NK-92 (cell line): ENCODE measurements around the gene TTBK2.
"Not testable (repeated sequence)": the region's sequence is repeated elsewhere in the genome, so short reads cannot be mapped to it uniquely, and the experiment has no call there.

Experiments used
- DNase-seq: peaks from one replicate; lab custom pipeline; 2025; ENCODE audit not compliant: unreplicated experiment; lab: John Stamatoyannopoulos, UW

TTBK2 gene

GRCh38 chr15:42911058-42911592 is 9.5 kb downstream of the TTBK2 start:
- no peak for DNase-seq

GRCh38 chr15:42908538-42908937 is 12.0 kb downstream of the TTBK2 start:
- DNase-seq: no peak

- no peak for DNase-seq
Observed at GRCh38 chr15:42903388-42904324, 16.9 kb downstream of the TTBK2 start.

- not testable (repeated sequence) for DNase-seq
Observed at GRCh38 chr15:42893911-42894310, 26.7 kb downstream of the TTBK2 start.

DNA sequence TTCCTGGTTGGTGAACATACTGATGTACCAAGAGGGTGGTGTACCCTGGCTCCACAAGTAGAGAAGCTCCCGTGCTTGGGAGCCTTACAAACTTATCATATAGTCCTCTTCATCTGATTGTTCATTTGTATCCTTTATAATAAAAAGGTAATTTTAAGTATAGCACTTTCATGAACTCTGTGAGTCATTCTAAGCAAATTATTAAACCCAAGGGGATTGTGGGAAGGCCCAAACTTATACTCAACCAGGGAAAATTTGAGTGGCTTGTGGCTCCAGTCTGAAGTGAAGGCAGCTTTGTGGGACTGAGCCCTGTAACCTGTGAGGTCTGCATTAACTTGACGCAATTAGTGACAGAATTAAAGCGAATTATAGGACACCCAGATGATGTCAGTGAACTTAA is 29.0 kb downstream of the TTBK2 start:
- no peak for DNase-seq

DNA sequence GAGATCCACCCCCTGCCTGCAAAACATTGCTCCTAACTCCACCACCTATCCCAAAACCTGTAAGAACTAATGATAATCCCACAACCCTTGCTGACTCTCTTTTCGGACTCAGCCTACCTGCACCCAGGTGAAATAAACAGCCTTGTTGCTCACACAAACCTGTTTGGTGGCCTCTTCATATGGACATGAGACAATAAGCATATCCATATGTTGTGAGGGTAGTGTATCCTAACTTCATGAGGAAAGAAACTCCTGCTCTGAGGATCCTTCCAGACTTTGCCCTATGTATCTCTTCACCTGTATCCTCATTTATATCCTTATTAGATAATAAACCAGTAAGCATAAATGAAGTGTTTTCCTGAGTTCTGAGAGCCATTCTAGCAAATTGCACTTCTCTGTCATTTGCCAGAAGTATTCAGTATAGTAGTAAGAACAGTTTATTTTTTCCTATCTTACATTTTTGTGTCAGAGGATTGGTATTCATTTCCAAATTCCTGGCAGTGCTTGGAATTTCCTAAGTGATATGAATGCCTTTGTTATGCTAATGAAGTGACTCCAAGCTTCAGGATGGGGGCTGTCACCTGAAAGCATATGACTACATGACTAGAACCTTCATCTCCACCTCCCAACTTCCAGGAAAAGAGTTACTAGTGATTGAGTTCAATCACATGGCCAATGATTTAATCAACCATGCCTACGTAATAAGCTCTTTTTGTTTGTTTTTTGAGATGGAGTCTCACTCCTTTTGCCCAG is 30.2 kb downstream of the TTBK2 start:
- DNase-seq: no peak

DNA sequence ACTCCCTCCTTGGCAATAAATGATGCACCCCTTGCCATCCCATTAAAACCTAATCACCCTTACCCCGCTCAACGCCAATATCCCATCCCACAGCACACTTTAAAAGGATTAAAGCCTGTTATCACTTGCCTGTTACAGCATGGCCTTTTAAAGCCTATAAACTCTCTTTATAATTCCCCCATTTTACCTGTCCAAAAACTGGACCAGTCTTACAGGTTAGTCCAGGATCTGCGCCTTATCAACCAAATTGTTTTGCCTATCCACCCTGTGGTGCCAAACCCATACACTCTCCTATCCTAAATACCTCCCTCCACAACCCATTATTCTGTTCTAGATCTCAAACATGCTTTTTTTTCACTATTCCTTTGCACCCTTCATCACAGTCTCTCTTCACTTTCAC is 33.2 kb downstream of the TTBK2 start:
- not testable (repeated sequence) for DNase-seq

GRCh38 chr15:42880121-42880520 is 40.5 kb downstream of the TTBK2 start:
- no peak for DNase-seq

DNA sequence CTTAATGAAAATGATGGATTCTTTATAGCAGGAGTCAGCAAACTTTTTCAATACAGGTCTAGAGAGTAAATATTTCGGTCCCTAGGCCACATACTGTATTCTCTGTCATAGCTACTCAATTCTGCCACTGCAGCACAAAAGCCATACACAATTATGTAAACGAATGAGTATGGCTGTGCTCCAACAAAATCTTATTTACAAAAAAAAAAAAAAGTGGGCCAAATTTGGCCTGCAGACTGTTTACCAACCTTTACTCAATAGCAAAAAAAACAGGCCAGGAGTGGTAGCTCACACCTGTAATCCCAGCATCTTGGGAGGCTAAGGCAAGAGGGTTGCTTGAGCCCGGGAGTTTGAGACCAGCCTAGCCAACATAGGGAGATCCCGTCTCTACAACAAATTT is 41.1 kb downstream of the TTBK2 start:
- DNase-seq: no peak

- DNase-seq: no peak
Observed at GRCh38 chr15:42876224-42876623, 44.4 kb downstream of the TTBK2 start.

GRCh38 chr15:42868683-42869082 is 51.9 kb downstream of the TTBK2 start:
- no peak for DNase-seq

DNA sequence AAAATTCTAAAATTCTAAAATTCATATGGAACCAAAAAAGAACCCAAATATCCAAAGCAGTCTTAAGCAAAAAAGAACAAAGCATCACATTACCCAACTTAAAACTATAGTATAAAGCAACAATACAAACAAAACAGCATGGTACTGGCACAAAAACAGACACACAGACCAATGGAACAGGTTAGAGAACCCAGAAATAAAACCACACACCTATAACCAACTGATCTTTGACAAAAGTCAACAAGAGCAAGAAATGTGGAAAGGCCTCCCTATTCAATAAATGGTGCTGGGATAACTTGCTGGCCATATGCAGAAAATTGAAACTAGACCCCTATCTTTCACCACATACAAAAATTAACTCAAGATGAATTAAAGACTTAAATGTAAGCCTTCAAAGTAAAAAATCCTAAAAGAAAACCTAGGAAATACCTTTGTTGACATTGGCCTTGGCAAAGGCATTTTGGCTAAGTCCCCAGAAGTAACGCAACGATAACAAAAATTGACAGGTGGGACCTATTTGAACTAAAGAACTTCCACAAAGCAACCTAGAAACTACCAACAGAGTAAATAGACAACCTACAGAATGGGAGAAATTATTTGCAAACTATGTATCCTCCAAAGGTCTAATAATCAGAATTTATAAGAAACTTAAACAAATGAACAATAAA is 56.9 kb downstream of the TTBK2 start:
- no peak for DNase-seq

DNA sequence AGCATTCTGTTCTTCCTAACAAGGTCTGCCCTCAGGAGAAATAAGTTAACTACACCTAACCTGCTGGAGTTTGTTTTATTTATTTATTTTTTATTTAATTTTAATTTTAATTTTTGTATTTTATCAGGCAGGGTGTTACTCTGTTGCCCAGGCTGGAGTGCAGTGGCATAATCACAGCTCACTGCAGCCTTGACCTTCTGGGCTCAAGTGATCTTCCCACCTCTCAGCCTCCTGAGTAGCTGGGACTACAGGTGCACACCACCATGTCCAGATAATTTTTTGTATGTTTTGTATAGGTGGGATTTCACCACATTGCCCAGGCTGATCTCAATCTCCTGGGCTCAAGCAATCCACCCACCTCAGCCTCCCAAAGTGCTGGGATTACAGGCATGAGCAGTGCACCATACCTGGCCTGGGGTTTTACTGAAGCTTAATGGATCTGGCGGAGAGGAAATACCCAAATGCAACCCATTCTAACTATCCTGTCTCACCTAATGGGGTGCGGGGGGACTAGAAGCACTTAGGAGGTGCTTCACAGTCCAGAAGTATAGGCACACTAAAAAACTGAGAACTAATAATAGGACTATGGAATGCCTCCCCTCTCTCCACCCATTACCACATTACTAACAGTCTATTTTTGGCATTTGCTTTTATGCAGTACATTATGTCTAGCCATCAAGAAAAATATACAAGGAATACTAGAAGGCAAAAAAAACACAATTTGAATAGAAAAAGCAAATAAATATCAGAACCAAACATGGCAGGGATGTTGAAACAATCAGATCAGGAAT is 61.4 kb downstream of the TTBK2 start:
- DNase-seq: no peak

- DNase-seq: no peak
Observed at GRCh38 chr15:42858540-42858939, 62.0 kb downstream of the TTBK2 start.

DNA sequence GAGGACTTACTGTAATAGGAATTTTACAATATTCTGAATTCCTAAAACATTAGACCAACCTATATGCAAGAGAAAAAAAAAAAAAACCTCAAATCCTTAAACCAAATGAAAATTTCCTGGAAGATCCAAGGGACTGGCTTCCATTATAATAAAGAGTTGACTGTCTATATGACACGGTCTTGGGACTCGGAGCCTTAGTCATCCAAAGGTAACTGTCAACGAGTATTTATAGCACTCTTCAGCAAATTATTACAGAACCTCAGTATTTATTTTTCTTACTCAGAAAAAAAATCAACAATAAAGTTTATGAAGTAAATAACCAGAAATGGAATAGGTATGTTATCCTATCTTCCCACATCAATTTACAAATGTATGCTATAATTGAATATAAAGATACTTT is 66.0 kb downstream of the TTBK2 start:
- no peak for DNase-seq

GRCh38 chr15:42849836-42850235 is 70.7 kb downstream of the TTBK2 start:
- DNase-seq: no peak

DNA sequence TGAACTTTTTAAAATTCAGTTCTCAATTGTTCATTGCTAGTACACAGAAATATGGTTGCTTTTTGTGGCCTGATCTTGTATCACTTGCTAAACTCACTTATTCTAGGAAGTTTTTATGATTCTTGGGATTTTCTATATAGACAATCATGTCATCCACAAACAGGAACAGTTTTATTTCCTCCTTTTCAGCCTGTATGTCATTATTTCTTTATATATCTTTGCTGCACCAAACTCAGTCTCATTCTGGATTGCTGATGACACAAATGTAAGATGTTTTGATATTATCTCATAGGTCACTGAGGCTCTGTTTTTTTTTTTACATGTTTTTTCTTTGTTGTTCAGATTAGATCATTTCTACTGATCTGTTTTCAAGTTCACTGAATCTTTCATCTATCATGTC is 71.7 kb downstream of the TTBK2 start:
- no peak for DNase-seq

- no peak for DNase-seq
Observed at GRCh38 chr15:42846647-42847046, 73.9 kb downstream of the TTBK2 start.

DNA sequence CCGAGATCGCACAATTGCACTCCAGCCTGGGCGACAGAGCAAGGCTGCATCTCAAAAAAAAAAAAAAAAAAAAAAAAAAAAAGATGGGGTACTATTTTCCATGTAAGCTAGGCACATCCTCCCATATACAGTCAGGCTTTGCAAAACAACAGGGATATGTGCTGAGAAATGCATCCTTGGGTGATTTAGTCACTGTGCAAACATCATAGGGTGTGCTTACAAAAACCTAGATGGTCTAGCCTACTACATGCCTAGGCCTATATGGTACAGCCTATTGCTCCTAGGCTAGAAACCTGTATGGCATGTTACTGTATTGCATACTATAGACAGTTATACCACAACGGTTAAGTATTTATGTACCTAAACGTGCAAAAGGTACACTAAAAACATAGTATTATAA is 75.0 kb downstream of the TTBK2 start:
- DNase-seq: no peak

DNA sequence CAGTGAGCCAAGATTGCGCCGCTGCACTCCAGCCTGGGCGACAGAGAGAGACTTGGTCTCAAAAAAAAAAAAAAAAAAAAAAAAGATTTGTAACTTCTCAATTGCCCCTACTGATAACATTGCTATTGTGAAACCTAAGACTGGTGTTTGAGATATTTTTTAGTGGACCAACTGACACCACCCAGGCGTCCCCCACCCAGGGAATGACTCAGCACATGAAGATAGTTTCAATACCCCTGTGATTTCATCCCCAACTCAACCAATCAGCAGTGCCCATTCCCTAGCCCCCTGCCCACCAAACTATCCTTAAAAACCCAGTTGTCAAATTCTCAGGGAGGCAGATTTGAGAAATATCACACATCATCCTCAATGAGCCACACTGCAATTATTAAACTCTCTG is 76.9 kb downstream of the TTBK2 start:
- DNase-seq: no peak

GRCh38 chr15:42836251-42836650 is 84.3 kb downstream of the TTBK2 start:
- no peak for DNase-seq
